T-helper 1 cell (primary cell): ENCODE data around the gene ZNF790.
"Not testable (repeated sequence)": the region's sequence is repeated elsewhere in the genome, so short reads cannot be mapped to it uniquely, and the experiment has no call there.

ENCODE experiments used
- DNase-seq, 5 donors: peaks; one replicate each; pipeline ENCODE4 v3.0.0-alpha.2; 2012 to 2020
- total RNA-seq, 4 donors: gene quantifications; one replicate each; lab custom pipeline; 2026; lab: John Stamatoyannopoulos, UW

ZNF790 gene
- total RNA-seq = 1.3 to 8.6 (median 6.7) reads per million in 4 donors

DNA sequence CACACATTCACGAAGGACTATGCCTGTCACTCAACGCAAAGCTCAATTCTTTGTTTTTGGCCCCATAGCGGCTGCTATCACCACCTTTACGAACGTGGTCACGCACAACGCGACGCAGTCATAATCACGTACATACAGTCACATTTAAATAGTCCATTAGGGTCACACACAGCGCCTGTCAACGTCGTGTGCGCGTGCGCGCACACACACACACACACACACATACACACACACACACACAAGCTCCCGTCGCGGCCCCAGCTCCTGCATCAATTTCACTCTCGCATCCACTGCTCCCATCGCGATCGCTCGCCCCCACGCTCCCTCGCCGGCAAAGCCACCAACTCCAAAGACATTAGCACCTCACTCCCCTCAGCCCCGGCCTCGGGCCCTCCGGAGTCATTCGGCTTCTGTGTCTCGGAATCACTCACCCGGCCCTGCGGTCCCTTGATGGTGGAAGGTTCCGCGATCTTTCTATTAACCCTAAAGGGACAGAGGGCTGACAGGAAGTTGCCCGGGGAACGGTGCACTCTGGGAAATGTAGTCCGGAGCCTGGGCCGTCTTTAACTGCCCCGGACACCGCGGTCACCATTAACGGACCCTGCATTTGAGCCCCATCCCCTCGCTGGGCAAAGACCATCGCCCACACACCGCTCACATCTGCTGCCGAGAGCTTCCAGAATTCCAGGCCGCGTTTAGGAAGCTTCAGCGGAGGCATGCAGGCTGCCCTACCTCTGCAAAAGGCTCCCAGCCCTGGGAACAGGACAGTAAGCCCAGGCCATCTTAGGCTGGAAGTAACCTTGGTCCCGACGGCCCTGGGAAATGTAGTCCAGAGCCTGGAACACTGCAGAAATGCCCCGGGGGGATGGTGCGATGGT is at the start of gene ZNF790:
Gene ZNF790 (minus strand): TSS at position 482 of the 878 bp plus-strand sequence. CDS start 12,768 bp downstream, outside the sequence.
- peak; percentile 56 to 85 (median 73) for DNase-seq

DNA sequence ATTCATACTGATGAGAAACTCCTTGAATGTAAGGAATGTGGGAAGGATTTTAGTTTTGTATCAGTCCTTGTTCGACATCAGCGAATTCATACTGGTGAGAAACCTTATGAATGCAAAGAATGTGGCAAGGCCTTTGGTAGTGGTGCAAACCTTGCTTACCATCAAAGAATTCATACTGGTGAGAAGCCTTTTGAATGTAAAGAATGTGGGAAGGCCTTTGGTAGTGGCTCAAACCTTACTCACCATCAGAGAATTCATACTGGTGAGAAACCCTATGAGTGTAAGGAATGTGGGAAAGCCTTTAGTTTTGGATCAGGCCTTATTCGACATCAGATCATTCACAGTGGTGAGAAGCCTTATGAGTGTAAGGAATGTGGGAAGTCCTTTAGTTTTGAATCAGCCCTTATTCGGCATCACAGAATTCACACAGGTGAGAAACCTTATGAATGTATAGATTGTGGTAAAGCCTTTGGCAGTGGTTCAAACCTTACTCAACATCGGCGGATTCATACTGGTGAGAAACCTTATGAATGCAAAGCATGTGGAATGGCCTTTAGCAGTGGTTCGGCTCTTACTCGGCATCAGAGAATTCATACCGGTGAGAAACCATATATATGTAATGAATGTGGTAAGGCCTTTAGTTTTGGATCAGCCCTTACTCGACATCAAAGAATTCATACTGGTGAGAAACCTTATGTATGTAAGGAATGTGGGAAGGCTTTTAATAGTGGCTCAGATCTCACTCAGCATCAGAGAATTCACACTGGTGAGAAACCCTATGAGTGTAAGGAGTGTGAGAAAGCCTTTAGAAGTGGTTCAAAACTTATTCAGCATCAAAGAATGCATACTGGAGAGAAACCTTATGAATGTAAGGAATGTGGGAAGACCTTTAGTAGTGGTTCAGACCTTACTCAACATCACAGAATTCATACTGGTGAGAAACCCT is 39.1 kb upstream of the ZNF790 start:
- no peak for DNase-seq

DNA sequence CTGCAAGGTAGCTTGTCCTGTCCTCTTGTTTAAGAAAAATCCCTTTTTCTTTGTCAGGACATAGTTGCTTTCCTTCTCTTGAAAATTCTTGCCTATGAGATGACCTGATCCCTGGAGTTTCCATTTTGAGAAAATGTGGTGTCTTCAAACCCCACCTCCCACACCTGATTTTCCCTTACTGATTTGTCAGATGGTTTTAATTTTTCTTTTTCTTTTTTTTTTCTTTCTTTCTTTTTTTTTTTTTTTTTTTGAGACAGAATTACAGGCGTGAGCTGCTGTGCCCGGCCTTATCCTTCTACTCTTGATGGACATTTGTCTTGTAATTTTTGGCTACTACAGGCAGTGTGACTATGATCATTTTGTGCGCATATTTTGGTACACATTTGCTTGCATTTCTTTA is 13.7 kb upstream of the ZNF790 start:
- DNase-seq = no peak

DNA sequence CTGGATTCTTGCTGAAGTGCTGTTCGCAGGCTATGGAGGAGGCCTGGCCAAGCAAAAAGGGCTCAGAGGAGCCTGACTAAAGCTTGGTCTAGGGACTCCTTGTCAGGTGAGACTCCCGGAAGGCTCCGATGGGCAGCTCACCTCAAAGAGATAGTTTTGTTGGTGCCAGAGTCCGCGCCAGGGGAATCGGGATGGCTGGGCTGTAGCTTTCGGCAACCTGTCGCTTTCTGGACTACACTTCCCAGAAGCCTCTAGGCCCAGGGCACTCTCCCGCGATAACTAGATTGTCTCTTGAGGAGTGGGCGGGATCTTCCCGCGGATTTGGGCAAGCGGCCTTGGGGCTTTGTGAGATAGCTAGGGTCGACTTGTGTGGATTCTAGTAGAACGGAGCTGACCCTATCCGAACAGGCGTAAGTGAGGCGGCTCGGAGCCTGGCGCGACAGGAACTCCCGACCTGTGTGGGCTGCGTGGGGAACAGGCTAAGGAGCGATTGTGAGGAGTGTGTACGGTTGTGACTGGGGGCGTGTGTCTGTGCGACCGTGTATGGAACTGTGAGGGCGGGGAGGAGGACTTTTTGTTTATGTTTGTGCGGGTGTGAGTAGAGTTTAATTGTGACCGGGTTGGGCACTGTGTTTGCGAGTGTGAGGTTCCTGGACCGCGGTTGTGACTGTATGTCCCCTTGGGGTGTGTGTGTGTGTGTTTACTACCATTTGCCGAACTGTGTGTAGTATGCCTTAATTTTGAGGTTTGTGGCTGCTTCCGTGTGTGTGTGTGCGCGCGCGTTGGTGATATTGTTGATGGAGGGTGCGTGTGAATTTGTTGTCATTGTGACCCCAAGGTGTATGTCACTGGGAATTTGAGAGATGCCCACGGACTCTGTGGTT is 12.6 kb upstream of the ZNF790 start, which contains the start of gene ZNF345:
Gene ZNF345 (plus strand): TSS at position 318 of the 884 bp plus-strand sequence. CDS start 25,955 bp downstream, outside the sequence.
- DNase-seq = peak; percentile 65 to 92 (median 76)

DNA sequence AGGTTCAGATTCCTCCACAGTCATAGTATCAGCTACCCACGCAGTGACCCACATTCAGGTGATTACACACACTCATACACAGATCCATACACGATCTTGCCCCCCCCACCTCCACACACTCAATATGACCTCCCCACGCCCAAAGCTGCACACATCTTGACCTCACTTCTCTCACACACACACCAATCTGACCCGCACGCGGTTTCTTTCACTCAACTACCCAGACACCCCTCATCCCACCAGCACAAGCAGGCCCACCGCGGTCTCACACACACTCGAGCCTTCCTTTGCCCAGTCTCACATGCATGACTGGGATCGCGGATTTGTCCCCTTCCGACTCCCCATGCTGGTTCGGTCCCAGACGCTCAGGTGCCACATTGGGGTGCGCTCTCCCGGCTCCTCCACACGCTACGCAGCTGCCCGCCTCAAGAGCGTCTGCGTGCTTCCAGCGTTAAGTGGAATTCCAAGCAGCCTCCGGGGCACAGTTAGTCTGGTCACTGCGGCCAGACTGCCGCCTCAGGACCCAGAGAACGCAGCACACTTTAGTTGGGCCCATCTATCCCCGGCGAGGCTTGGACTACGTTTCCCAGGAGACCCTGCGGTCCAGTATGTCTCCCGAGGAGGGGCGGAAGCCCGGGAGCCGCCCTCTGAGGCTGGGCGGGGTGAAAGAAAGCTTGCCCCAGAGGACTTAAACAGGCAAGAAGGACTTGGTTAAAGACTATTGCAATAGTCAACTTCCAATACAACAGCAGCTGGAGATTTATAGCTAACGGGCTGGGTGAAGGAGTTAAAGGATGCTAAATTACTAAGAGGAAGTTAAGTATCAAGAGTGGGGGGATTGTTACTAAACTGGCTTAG is 11.7 kb upstream of the ZNF790 start:
- DNase-seq = peak; percentile 71 to 89 (median 83)

DNA sequence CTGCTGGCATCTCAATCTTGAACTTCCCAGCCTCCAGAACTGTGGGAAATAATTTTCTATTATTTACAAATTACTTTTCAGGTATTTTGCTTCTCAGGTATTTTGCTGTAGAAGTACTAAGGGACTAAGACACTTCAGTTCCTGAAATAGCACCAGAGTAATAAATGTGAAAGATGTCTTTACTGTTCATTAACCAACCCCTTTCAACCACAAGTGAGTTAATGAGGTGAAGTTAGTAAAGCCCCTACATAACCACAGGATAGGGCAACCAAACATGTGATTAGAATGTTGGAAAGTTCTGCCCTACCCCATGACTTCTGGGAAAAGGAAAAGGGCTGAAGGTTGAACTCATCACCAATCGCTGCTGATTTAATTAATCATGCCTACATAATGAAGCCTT is 9.8 kb upstream of the ZNF790 start:
- no peak for DNase-seq

DNA sequence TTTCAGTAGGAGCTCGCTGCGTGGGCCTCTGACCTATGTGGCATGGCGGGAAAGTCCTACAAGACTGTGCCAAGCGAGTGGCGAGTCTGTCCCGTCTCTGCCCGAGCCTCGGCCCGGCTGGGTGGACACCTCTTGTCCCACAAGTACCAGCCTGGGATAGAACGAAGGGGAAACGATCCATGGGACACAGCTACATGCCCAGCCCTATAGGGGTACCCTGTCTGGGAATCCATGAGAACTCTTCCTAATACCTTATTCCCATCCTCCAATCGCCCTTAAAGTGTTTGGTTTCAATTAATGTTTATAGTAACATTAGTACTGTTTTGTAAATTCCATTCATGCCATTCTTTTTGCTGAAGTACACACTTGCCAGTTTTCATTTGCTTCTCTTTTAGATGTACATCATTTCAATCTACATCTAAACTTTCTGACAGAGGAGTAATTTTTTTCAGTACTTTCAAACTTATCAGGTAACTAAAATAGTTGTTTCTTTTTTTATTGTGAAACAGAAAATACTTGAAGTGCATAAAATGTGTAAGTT is 667 bp upstream of the ZNF790 start:
- DNase-seq = no peak

DNA sequence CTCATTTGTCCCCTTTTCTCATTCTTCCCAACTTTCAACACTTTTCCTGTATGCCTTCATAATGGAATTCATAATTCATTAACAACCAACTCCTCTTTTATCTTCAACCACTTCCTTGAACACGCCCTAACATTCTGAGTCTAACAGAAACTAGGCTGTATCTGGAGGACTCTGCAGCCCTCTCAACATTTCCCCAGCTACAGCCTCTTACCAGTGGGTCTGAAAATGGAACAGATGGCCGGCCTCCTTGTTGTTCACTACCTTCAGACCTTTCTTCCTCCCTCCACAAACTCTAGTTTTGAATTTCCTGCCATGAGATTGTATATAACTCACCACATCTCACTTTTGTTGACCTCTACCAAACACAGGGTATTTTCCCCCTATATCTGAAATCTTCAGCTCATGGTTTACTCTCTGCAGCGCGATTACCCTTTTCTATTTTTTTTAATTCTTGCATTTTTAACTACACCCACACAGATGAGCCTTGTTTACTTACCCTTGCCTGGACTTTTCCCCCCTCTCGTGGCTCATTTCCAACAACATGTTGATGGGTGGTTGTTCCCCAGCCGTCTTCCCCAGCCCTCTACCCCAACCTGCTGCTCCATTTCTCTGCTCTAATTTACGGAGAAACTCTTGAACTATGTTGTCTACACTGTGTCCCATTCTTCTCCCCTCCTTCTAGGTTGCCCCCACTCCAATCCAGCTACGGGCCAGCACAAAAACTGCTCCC is 846 bp downstream of the ZNF790 start:
- no peak for DNase-seq

DNA sequence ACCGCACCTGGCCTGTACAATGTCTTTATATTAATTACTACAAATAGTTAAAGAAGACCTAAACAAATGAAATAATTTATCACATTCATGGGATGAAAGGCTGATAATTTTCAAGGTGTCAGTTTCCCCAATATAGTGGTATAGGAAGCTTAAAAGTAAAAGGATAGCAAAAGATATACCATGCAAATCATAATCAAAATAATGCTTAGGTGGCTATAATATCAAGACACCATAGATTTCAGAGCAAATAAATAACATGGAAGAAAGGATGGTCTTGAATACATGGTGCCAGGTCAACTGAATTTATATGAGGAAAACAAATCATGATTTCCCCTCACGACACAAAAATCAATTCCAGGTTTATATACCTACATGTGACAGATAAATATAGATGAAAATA is 4.8 kb downstream of the ZNF790 start:
- no peak for DNase-seq

DNA sequence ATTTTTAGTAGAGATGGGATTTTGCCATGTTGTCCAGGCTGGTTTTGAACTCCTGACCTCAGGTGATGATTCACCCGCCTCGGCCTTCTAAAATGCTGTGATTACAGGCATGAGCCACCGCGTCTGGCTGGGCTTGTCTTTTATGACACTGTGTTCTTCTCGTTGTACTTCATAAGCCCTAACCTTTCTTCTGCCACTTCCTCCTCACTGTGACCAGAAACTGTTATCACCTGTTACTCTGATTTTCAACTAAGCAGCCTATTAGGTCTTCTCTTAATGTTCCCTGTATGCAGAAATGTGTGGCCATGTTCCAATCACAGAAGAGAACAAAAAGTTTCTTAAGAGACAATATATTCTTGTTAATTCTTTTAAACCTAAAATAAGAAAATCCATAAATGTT is 16.4 kb downstream of the ZNF790 start:
- no peak for DNase-seq

DNA sequence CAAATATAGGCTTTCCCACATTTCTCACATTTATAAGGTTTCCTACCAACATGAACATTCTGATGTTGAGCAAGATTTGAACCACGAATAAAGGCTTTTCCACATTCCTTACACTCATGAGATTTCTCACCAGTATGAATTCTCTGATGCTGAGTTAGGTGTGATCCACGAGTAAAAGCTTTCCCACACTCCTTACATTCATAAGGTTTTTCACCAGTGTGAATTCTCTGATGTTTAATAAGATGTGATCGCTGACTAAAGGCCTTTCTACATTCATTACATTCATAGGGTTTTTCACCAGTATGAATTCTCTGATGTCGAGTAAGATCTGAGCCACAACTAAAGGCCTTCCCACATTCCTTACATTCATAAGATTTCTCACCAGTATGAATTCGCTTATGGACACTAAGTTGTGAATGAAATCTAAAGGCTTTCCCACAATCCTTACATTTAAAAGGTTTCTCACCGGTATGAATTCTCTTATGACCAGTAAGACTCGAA is 19.0 kb downstream of the ZNF790 start:
- no peak for DNase-seq

DNA sequence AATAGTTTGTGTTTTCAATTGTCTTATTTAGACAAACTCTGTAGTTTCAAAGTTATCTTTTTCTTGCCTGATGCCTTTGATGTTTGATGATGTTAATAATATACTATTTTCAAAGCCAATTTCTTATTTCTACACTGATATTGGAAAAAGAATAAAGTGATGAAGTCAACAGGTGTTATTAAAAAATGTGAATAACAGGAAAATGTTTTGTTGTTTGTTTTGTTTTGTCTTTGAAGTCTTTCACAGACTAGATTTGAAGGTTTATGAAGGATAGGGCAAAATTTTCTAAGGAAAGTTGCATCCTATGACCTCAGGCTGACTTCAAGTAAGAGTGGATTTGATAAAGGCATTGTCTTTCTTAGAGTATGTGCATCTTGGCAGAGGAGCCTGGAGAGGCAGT is 31.2 kb downstream of the ZNF790 start:
- no peak for DNase-seq

DNA sequence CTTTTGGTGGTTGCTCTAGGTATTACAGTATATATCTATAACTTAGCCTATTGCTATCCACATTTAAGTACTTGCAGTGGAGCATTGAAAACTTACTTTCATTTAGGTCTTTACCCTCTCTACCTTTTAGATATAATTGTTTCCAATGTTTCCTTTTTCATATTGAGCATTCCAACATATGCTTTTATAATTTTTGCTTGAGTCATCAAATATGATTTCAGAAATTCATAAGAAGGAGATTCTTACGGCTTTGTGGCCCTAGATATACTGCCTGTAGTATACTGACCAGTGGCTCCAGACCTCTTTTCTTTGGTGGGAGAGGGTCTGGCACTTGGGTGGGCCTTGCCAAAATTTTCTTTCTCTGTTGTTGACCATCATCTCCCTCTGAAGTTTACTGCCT is 32.8 kb downstream of the ZNF790 start:
- no peak for DNase-seq

DNA sequence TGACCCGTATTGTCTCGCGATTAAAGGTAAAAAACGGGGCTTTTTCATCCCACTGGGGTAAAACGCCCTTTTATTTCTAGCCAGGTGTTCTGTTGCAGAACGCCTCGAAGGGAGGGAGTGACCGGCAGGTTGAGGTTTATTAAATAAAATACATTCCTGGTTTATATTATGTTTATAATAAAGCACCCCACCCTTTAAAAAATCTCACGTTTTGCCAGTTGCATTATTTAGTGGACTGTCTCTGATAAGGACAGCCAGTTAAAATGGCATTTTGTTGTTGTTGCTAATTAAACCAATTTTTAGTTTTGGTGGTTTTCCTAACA is 40.4 kb downstream of the ZNF790 start:
- DNase-seq = no peak

DNA sequence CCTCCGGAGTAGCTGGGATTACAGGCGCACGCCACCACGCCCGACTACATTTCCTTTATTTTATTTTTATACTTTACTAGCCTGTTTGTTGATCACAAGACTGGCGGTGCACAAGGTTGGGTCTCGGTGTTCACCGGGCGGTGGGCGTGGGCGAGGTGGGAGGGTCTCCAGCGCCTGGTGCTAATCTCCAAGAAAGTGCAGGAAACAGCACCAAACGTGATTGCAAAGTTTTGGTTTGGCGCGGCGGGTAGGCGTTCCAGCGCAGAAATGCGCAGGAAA is 41.5 kb downstream of the ZNF790 start:
- no peak for DNase-seq

DNA sequence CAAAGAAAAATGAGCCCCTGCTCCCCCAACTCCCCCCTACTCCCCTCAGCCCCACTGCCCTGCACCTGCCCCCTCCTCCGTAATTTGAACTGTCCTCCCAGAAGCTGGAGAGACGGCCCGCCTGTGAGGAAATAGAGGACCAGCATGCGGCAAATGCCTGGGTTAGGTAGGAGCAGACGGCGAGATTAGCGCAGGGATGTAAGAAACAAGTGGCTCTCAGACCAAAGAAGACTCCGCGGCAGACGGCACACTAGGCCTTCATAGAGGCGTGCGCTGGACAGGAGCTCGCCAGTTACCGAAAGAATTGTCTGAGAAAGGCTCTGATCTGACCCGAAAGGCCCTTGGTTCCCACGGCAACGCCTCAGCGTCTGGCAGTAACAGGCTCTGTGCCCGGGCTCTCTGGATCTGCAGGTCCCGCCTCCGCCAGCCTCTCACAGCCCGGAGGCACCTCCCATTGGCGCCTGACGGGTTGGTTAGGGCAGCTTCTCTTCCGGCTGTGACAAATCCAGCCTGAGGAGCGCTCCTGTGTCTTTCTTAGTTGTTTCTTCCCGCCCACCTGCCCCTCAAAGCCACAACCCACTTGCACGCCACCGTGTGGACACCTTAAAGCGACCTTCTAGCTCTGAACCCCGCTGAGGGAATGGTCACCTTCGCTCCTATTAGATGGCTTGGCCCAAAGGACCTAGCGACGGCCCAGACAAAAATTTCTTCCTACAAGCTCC is 46.6 kb downstream of the ZNF790 start:
- not testable (repeated sequence) for DNase-seq

DNA sequence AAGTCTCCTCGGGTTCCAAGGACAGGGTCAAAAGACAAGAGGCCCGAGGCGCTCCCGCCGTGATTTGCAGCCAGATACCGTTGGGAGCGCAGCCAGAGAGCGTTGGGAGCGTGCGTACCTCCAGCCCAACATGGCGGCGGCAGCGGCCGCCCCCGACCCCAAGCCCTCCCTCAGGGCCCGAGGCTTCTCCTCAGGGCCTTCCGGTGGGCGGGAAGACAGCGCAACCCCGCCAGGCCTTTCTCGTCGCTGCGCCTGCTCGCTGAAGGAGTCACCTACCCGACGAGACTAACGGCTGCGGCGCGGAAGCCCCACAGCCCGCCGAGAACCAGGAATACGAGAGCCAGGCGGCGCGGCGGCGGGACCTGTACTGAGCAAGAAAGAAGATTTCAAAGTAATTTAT is 62.4 kb downstream of the ZNF790 start:
- no peak for DNase-seq

DNA sequence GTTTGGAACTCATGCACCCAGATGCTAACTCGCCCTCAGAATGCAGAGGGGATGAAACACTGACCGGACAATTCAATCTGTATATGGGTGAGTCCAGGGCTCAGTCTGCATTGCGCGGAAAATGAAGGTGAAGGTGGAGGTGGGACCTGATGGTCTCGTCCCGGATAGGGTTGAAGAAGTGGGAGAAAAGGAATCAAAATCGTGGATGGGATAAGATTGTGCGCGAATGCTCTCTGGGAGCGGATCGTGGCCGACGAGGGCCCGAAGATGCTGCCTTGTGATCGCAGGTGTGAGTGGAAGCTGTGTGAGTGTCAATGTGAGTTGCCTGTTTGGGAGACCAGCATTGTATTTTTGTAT is 65.0 kb downstream of the ZNF790 start:
- no peak for DNase-seq

DNA sequence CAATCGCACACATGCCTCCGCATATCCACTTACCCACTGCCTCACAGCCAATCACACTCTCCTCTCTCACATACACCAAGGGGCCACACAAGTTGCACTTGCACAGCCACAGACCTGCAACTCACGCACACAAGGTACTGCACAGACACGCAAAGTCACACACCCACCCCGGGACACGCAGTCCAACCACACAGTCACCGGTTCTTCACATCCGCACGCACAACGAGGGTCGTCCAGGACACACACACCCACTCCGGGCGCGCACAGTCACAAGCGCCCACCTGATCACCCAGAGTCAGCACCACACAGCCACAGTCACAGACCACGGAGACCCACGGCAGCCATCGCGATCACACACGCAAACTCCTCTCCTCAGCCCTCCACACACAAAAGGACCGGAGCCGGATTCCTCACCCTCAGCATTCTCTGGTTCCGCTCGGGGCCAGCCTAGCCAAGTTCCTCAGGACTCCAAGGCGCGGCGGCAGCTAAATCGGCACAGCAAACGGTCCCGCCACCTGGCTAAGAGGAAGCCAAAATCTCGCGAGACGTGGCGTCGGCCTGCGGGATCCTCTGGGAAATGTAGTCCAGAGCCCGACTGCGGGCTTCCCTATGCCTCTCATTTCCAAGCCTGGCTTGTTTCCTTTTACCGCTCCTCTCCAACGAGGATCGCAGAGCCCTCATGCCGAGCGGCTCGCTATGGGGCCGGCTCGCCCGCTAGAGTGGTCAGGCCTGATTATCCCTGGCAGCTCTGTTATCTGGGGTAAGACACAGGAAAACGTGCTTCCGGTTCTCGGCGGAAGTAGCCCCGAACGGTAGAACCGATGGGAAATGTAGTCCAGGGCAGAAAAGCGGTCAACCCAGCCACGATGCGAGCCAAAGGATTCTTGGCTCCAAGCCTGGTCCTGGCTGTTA is 65.6 kb downstream of the ZNF790 start, which contains the start of gene ZNF850:
Gene ZNF850 (minus strand): TSS at position 497 of the 912 bp plus-strand sequence. CDS start 10,201 bp downstream, outside the sequence.
- peak; percentile 88 to 95 (median 92) for DNase-seq
